Fibroblast of lung (primary cell): ENCODE measurements around the gene ZNF502. TPM values are rescaled to one million over a fixed set of nuclear protein-coding genes. Genes with fewer than 3 reads are reported as not detected.

ENCODE experiments used
- DNase-seq, 2 donors: peaks; one replicate each; pipeline versions ENCODE4 v3.0.0 to v3.0.0-alpha.2; 2010; ENCODE audit warnings: low read depth in 2 of 2
- H2AFZ ChIP-seq: 2 replicates; pipeline ENCODE4 v1.5.1; 2012; ENCODE audit warnings: low read length, control low read depth, inconsistent platforms
- H3K27ac ChIP-seq: 2 replicates; pipeline ENCODE4 v1.5.1; 2011; ENCODE audit warnings: low read length, control low read depth; ENCODE audit not compliant: insufficient read depth
- H3K27me3 ChIP-seq: 2 replicates; pipeline ENCODE4 v1.5.1; 2011; ENCODE audit warnings: mild to moderate bottlenecking, low read length; ENCODE audit not compliant: control insufficient read depth, insufficient read depth
- H3K36me3 ChIP-seq: 2 replicates; pipeline ENCODE4 v1.5.1; 2011; ENCODE audit warnings: low read length; ENCODE audit not compliant: control insufficient read depth, insufficient read depth
- H3K4me1 ChIP-seq: 2 replicates; pipeline ENCODE4 v1.5.1; 2011; ENCODE audit warnings: low read length; ENCODE audit not compliant: control insufficient read depth, insufficient read depth; ENCODE audit errors: extremely low read depth
- H3K4me2 ChIP-seq: 2 replicates; pipeline ENCODE4 v1.5.1; 2011; ENCODE audit warnings: low read length, control low read depth; ENCODE audit not compliant: insufficient read depth; ENCODE audit errors: extremely low read depth
- H3K4me3 ChIP-seq, 4 experiments: fragments of 200-600 bp in 1 of 4; sonication (generic) in 1 of 4; replicated peaks in 1 of 4; 2 replicates each; pipeline ENCODE4 v1.5.1; 2011 to 2016; ENCODE audit warnings: low read length in 4 of 4, low read depth in 3 of 4, mild to moderate bottlenecking in 3 of 4, control low read depth in 2 of 4, inconsistent platforms in 1 of 4, mixed read lengths in 1 of 4; ENCODE audit not compliant: insufficient read depth in 1 of 4; ENCODE audit errors: control extremely low read depth in 1 of 4
- H3K79me2 ChIP-seq: 2 replicates; pipeline ENCODE4 v1.5.1; 2012; ENCODE audit warnings: mild to moderate bottlenecking, low read length, inconsistent platforms; ENCODE audit not compliant: control insufficient read depth, insufficient read depth
- H3K9ac ChIP-seq: 2 replicates; pipeline ENCODE4 v1.5.1; 2011; ENCODE audit warnings: mild to moderate bottlenecking, low read length, control low read depth; ENCODE audit not compliant: insufficient read depth
- H3K9me3 ChIP-seq: 2 replicates; pipeline ENCODE4 v1.5.1; 2012; ENCODE audit warnings: low read depth, low read length; ENCODE audit not compliant: control insufficient read depth, insufficient read depth
- H4K20me1 ChIP-seq: 2 replicates; pipeline ENCODE4 v1.5.1; 2011; ENCODE audit warnings: low read length; ENCODE audit not compliant: control insufficient read depth, insufficient read depth; ENCODE audit errors: extremely low read depth
- EZH2 ChIP-seq: IDR thresholded peaks from 2 replicates; pipeline ENCODE4 v1.5.1; 2012; ENCODE audit warnings: low read length, control low read depth, mild to moderate bottlenecking; ENCODE audit errors: missing control alignments
- polyA plus RNA-seq, 2 donors: library from polyadenylated mRNA; depleted of rRNA in 1 of 2; stranded (reverse) in 1 of 2; unstranded in 1 of 2; fragments of >200 nt; gene quantifications; 2 replicates each; pipeline ENCODE4 v1.2.1, GENCODE V29; 2011 to 2012; ENCODE audit warnings: missing spikeins in 1 of 2
- total RNA-seq: library from RNA; depleted of rRNA; stranded (reverse); fragments of >200 nt; gene quantifications from 2 replicates; pipeline ENCODE4 v1.2.1, GENCODE V29; 2014
- TF ChIP-seq, protein P1 (sequence below), 2 donors: IDR thresholded peaks in 1 of 2; conservative IDR thresholded peaks in 1 of 2; 1 replicate in 1 of 2; 2 replicates in 1 of 2; pipeline ENCODE4 v1.5.1; 2011 to 2012; ENCODE audit warnings: low read length in 2 of 2, control low read depth in 1 of 2, inconsistent platforms in 1 of 2, low read depth in 1 of 2, mild to moderate bottlenecking in 1 of 2

The ZNF502 gene
- total and polyA plus RNA-seq, 2 donors (not counting 1 experiment from before 2014, with no cell fraction given): 4.2 to 6.1 TPM

DNA sequence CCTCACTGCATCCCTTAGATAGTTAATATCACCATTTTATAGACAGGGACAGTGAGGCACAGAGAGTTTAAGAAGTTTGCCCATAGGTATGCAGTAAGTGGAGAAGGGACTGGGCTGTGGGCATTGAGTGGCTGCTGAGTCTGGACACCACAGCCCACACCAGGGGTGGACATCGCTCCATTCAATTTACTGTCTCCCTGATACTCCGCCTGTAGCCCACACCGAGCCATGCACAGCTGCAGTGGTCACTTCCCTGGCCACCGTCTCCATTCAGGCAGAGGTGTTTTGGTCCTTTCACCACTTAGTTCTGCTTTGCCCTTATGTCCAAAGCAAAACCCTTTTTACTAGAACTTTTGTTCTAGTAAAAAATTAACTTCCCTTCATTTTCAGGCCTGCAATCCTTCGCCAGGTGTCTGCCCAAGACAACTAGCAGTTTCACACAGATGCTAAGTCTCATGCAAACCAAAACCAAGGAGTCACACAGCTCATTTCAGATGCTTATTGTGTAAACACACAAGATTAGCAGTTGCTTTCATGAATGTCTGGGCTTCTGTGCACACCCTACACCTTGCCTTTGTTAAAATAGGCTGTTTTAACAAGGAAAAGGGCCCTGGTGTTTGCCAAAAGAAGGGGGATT lies 33.9 kb upstream of the ZNF502 start:
- no peak overlapping the region for H3K9ac ChIP-seq

DNA sequence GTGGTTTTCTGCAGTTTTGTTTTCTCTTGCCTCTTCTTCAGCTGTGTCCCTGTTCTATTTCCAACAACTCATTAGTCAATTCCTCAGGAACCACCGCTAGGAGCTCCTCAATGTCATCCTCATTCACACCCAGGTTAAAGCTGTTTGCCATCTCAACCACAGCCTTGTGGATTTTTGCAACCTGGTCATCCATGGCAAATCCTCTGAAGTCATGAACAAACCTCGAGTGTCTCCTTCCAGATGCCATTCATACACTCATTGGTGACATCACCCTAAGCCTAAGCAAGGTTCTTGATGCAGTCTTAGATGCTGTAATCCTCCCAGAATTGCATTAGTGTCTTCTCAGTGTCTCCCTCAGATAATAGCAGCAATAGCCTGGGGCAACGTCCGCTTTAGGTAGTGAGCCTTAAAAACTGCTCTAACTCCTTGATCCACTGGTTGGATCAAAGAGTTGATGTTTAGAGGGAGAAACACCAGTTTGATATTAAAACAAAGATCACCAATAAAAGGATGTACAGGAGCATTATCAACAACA lies 31.5 kb upstream of the ZNF502 start:
- H4K20me1 ChIP-seq: no peaks in the 10 kb centered on the region
- H2AFZ ChIP-seq: no peak overlapping the region
- no peak overlapping the region for H3K4me2 ChIP-seq
- H3K27me3 ChIP-seq: no peaks in the 10 kb centered on the region
- H3K79me2 ChIP-seq: no peaks in the 10 kb centered on the region
- no peak overlapping the region for H3K9ac ChIP-seq
- H3K4me1 ChIP-seq: no peaks in the 10 kb centered on the region
- H3K4me3 ChIP-seq: no peak overlapping the region
- TF ChIP-seq, protein P1, sequence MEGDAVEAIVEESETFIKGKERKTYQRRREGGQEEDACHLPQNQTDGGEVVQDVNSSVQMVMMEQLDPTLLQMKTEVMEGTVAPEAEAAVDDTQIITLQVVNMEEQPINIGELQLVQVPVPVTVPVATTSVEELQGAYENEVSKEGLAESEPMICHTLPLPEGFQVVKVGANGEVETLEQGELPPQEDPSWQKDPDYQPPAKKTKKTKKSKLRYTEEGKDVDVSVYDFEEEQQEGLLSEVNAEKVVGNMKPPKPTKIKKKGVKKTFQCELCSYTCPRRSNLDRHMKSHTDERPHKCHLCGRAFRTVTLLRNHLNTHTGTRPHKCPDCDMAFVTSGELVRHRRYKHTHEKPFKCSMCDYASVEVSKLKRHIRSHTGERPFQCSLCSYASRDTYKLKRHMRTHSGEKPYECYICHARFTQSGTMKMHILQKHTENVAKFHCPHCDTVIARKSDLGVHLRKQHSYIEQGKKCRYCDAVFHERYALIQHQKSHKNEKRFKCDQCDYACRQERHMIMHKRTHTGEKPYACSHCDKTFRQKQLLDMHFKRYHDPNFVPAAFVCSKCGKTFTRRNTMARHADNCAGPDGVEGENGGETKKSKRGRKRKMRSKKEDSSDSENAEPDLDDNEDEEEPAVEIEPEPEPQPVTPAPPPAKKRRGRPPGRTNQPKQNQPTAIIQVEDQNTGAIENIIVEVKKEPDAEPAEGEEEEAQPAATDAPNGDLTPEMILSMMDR (conservative IDR thresholded peaks at IDR 0.05 in 1 of 2, IDR thresholded peaks at IDR 0.05 in 1 of 2; ENCODE audit: low read depth in 1 of 2, low read length in 2 of 2): no peak
- no peak for TF ChIP-seq EZH2
- H3K27ac ChIP-seq: no peak overlapping the region
- DNase-seq: peak in 1 of 2 donors; percentile 26
- no peaks in the 10 kb centered on the region for H3K36me3 ChIP-seq
- no peaks in the 10 kb centered on the region for H3K9me3 ChIP-seq

More for the DNA sequence above, 33.9 kb upstream of the ZNF502 start:
- no peak for TF ChIP-seq EZH2
- TF ChIP-seq, protein P1 (conservative IDR thresholded peaks at IDR 0.05 in 1 of 2, IDR thresholded peaks at IDR 0.05 in 1 of 2; ENCODE audit: low read depth in 1 of 2, low read length in 2 of 2): no peak
- no peak overlapping the region for H3K4me3 ChIP-seq
- H3K4me2 ChIP-seq: no peak overlapping the region
- H3K27me3 ChIP-seq: no peaks in the 10 kb centered on the region
- no peaks in the 10 kb centered on the region for H3K36me3 ChIP-seq
- H3K79me2 ChIP-seq: no peaks in the 10 kb centered on the region
- no peak overlapping the region for H2AFZ ChIP-seq
- H3K27ac ChIP-seq: no peak overlapping the region
- no peaks in the 10 kb centered on the region for H4K20me1 ChIP-seq
- H3K4me1 ChIP-seq: no peaks in the 10 kb centered on the region
- no peak for DNase-seq
- H3K9me3 ChIP-seq: no peaks in the 10 kb centered on the region

DNA sequence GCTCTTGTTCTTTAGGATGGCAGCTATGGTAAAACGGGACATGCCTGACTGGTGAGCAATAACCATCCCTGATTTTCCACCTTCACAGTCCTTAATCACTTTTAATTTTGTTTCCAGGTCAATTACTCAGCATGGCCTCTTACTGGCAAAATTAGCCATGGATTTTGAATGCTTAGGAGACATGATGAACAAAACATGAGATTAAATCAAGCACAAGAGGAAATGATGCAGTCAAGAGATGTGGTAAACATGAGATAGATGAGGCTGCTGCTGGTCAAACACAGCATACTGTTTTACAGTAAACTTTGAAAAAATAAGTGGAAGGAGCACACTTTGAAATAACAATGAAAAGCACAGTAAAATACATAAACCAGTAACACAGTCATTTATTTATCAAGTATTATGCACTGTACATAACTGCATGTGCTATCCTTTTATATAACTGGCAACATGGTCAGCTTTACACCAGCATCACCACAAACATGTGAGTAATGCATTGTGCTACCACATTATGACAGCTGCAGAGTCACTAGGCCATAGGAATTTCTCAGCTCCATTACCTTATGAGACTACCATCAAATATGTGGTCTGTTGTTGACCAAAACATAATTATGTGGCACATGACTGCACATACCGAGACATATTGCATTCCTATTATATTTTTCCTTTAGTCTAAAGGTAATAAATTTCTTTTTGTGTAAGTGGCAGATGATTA lies 30.1 kb upstream of the ZNF502 start:
- Histone ChIP-seq H3K36me3 (no peaks in the 10 kb centered on the region), H3K27me3 (no peaks in the 10 kb centered on the region), H3K27ac (no peak overlapping the region), H2AFZ (no peak overlapping the region), H3K4me3 (no peak overlapping the region), H3K79me2 (no peaks in the 10 kb centered on the region), H3K9ac (no peak overlapping the region), H3K4me1 (no peaks in the 10 kb centered on the region), H3K9me3 (no peaks in the 10 kb centered on the region), H3K4me2 (no peak overlapping the region), H4K20me1 (no peaks in the 10 kb centered on the region)
- TF ChIP-seq, protein P1 (conservative IDR thresholded peaks at IDR 0.05 in 1 of 2, IDR thresholded peaks at IDR 0.05 in 1 of 2; ENCODE audit: low read depth in 1 of 2, low read length in 2 of 2): no peak
- no peak for TF ChIP-seq EZH2
- peak in 1 of 2 donors; percentile 82 for DNase-seq
